Central memory CD8-positive, alpha-beta T cell (primary cell): Measurements from ENCODE around the gene RPS6KA5.

Experiments used
- ATAC-seq: fragments of 150-1000 bp; cut with Tn5 transposase; replicated peaks from 2 replicates; pipeline ENCODE4 v1.10.0; 2022; ENCODE audit warnings: mild to moderate bottlenecking, moderate FRiP score, moderate number of reproducible peaks; ENCODE audit not compliant: poor library complexity, severe bottlenecking; ENCODE audit errors: extremely low read depth
- DNase-seq, 2 donors: peaks; one replicate each; pipeline ENCODE4 v3.0.0; 2021; ENCODE audit warnings: low spot score in 2 of 2
- H3K27ac Mint-ChIP-seq: one replicate; pipeline ENCODE4 v1.8.0; 2022; ENCODE audit warnings: low read depth, mild to moderate bottlenecking, moderate library complexity, mixed read lengths
- H3K27me3 Mint-ChIP-seq: one replicate; pipeline ENCODE4 v1.8.0; 2022; ENCODE audit warnings: mixed read lengths
- H3K36me3 Mint-ChIP-seq: one replicate; pipeline ENCODE4 v1.8.0; 2022; ENCODE audit warnings: mild to moderate bottlenecking, moderate library complexity, mixed read lengths; ENCODE audit not compliant: insufficient read depth
- H3K4me1 Mint-ChIP-seq: one replicate; pipeline ENCODE4 v1.8.0; 2022; ENCODE audit warnings: mixed read lengths
- H3K4me3 Mint-ChIP-seq: one replicate; pipeline ENCODE4 v1.8.0; 2022; ENCODE audit warnings: mild to moderate bottlenecking, moderate library complexity, mixed read lengths
- H3K9me3 Mint-ChIP-seq: one replicate; pipeline ENCODE4 v1.8.0; 2022; ENCODE audit warnings: mixed read lengths

Gene RPS6KA5

DNA sequence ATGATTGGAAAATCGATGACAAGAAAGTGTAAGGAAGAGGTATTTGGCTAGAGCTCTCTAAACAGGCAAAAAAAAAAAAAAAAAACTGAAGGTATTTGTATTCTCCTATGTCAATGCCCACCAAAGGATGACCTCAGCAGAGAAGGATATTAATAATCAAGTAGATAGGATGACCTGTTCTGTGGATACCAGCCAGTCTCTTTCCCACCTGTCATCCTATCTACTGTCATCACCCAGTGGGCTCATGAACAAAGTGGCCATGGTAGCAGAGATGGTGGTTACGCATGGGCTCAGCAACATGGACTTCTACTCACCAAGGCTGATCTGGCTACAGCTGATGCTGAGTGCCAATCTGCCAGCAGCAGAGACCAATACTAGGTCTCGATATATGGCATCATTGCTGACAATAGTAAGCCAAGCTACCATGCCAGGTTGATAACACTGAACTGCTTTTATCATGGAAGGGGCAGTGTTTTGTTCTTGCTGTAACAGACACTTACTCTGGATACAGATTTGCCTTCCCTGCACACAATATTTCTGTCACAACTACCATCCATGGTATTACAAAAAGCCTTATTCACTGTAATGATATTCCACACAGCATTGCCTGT is 43.5 kb downstream of the RPS6KA5 start:
- Mint-ChIP-seq H3K27me3 (no peaks in the 10 kb centered on the region), H3K4me3 (no peak overlapping the region), H3K36me3 (peaks cover 4% of the 10 kb centered on the region), H3K27ac (no peak overlapping the region), H3K4me1 (peaks cover 33% of the 10 kb centered on the region), H3K9me3 (no peaks in the 10 kb centered on the region)
- DNase-seq: no peak
- ATAC-seq: no peak

- Mint-ChIP-seq H3K36me3 (peaks cover under 1% of the 10 kb centered on the region), H3K4me3 (no peak overlapping the region), H3K9me3 (no peaks in the 10 kb centered on the region), H3K27me3 (no peaks in the 10 kb centered on the region), H3K27ac (no peak overlapping the region), H3K4me1 (peaks cover 30% of the 10 kb centered on the region)
- no peak for ATAC-seq
- DNase-seq: no peak
Measured at GRCh38 chr14:91015435-91015834, 45.0 kb downstream of the RPS6KA5 start.

GRCh38 chr14:91012045-91012444 is 48.4 kb downstream of the RPS6KA5 start:
- H3K27me3 Mint-ChIP-seq: no peaks in the 10 kb centered on the region
- DNase-seq (no peak), ATAC-seq (no peak)
- H3K27ac Mint-ChIP-seq: no peak overlapping the region
- peaks cover 42% of the 10 kb centered on the region for H3K4me1 Mint-ChIP-seq
- no peak overlapping the region for H3K4me3 Mint-ChIP-seq
- H3K36me3 Mint-ChIP-seq: peaks cover 2% of the 10 kb centered on the region
- no peaks in the 10 kb centered on the region for H3K9me3 Mint-ChIP-seq

DNA sequence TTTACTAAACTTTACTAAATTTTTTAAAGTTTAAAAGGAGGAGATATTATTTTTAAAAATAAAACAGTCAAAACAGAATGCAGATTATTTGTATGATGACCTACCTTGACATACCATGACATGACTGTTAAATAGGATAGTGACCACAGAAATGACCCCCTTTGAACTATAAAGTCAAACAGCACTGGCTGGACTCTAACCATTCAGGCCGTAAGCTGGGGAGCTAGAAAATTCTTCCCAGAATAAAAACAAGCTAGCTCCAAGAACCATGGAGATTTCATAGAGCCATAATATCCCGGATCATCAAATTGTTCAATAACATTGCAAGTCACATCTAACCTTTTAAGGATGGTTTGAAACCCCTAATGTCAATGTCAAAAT is 50.3 kb downstream of the RPS6KA5 start:
- H3K27me3 Mint-ChIP-seq: no peaks in the 10 kb centered on the region
- H3K9me3 Mint-ChIP-seq: no peaks in the 10 kb centered on the region
- H3K27ac Mint-ChIP-seq: no peak overlapping the region
- H3K4me1 Mint-ChIP-seq: peaks cover 42% of the 10 kb centered on the region
- ATAC-seq (no peak), DNase-seq (no peak)
- H3K4me3 Mint-ChIP-seq: no peak overlapping the region
- peaks cover 2% of the 10 kb centered on the region for H3K36me3 Mint-ChIP-seq

- H3K4me1 Mint-ChIP-seq: peaks cover 42% of the 10 kb centered on the region
- H3K27ac Mint-ChIP-seq: no peak overlapping the region
- ATAC-seq: no peak
- no peak for DNase-seq
- H3K9me3 Mint-ChIP-seq: no peaks in the 10 kb centered on the region
- H3K27me3 Mint-ChIP-seq: no peaks in the 10 kb centered on the region
- peaks cover 2% of the 10 kb centered on the region for H3K36me3 Mint-ChIP-seq
- no peak overlapping the region for H3K4me3 Mint-ChIP-seq
Measured at GRCh38 chr14:91009501-91010152, 50.8 kb downstream of the RPS6KA5 start.

DNA sequence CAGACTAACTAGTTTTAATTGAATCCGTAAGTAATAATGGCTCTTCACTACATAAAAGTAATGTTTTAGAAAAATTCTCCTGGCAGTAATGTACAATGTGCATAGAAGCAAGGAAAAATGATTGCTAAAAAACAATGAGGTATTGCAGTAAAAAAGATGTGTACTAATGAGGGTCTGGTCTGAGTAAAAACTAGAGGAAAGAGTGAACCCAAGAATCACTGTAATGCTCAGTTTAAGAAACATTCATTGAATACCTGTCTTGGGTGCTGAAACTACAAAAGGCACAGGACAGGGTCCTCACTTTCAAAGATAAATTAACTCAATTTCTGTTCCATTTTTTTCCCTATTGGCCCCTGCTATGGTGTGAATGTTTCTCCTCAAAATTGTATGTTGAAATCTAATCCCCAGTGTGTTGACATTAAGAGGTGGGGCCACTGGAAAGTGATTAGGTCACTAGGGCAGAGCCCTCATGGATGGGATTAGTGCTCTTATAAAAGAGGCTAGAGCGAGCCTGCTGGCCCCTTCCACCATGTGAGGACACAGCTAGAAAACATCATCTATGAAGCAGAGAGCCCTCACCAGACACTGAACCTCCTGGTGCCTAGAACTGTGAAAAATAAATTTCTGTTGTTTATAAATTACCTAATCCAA is 51.6 kb downstream of the RPS6KA5 start:
- H3K36me3 Mint-ChIP-seq: peaks cover 2% of the 10 kb centered on the region
- DNase-seq (no peak), ATAC-seq (no peak)
- peaks cover 43% of the 10 kb centered on the region for H3K4me1 Mint-ChIP-seq
- H3K4me3 Mint-ChIP-seq: no peak overlapping the region
- H3K9me3 Mint-ChIP-seq: no peaks in the 10 kb centered on the region
- no peak overlapping the region for H3K27ac Mint-ChIP-seq
- H3K27me3 Mint-ChIP-seq: no peaks in the 10 kb centered on the region

DNA sequence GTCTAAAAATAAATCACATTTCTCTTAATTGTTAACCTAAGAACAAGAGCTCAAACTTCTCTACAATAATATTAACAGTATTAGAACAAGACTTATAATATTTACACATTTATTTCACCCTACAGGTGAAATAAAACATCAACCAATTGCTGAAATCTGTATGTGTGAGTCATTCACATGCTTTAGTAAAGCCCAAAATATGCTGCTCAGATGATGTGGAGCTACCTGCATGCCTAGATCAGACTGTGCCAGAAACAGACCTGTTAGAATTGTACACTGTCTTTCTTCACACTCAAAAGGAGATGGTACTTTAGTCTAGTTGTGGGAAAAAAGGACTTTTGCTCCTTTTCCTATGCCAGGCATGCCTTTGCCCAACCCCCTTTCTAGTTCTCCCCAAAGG is 54.7 kb downstream of the RPS6KA5 start:
- Mint-ChIP-seq H3K27me3 (no peaks in the 10 kb centered on the region), H3K4me1 (peaks cover 45% of the 10 kb centered on the region), H3K9me3 (no peaks in the 10 kb centered on the region), H3K27ac (no peak overlapping the region), H3K4me3 (no peak overlapping the region), H3K36me3 (peaks cover 2% of the 10 kb centered on the region)
- ATAC-seq (no peak), DNase-seq (no peak)

GRCh38 chr14:91004987-91005386 is 55.5 kb downstream of the RPS6KA5 start:
- ATAC-seq (no peak), DNase-seq (no peak)
- Mint-ChIP-seq H3K4me3 (no peak overlapping the region), H3K9me3 (no peaks in the 10 kb centered on the region), H3K36me3 (no peaks in the 10 kb centered on the region), H3K27ac (no peak overlapping the region), H3K4me1 (peaks cover 40% of the 10 kb centered on the region), H3K27me3 (no peaks in the 10 kb centered on the region)

GRCh38 chr14:90999299-90999698 is 61.1 kb downstream of the RPS6KA5 start:
- H3K27ac Mint-ChIP-seq: no peak overlapping the region
- ATAC-seq: no peak

DNA sequence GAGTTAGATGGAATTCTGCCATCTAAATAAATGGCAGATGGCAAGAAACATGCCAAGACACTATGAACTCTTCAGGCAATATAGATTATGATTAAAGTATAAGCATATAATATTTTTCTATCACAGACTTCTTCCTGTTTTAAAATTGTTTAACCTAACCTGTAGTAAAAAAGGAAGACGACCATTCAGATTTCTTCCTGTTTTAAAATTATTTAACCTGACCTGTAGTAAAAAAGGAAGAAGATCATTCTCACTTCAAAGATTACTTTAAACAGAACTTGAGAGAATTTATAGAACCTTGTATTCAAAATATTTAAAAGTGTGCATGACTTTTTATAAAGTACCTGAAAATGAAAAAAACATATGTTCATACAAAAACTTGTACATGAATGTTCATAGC is 63.5 kb downstream of the RPS6KA5 start:
- Mint-ChIP-seq H3K4me1 (no peaks in the 10 kb centered on the region), H3K9me3 (no peaks in the 10 kb centered on the region), H3K27me3 (no peaks in the 10 kb centered on the region), H3K36me3 (peaks cover 14% of the 10 kb centered on the region), H3K4me3 (no peak overlapping the region), H3K27ac (no peak overlapping the region)
- ATAC-seq (no peak), DNase-seq (no peak)

More at GRCh38 chr14:90999299-90999698, 61.1 kb downstream of the RPS6KA5 start:
- Mint-ChIP-seq H3K36me3 (peaks cover 14% of the 10 kb centered on the region), H3K27me3 (no peaks in the 10 kb centered on the region), H3K4me3 (no peak overlapping the region), H3K4me1 (peaks cover 8% of the 10 kb centered on the region), H3K9me3 (no peaks in the 10 kb centered on the region)
- DNase-seq: no peak

DNA sequence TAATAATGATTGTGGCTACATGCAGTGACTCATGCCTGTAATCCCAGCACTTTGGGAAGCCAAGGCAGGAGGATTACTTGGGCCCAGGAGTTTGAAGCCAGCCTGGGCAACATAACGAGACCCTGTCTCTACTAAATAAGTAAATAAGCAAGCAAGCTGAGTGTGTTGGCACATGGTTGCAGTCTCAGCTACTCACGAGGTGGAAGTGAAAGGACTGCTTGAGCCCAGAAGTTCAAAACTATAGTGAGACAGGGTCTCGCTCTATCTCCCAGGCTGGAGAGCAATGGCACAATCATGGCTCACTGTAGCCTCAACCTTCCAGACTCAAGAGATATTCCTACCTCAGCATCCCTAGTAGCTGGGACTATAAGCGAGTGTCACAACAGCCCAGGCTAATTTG is 64.7 kb downstream of the RPS6KA5 start:
- H3K4me1 Mint-ChIP-seq: peaks cover 6% of the 10 kb centered on the region
- DNase-seq (no peak), ATAC-seq (no peak)
- H3K4me3 Mint-ChIP-seq: no peak overlapping the region
- H3K36me3 Mint-ChIP-seq: peaks cover 16% of the 10 kb centered on the region
- no peaks in the 10 kb centered on the region for H3K9me3 Mint-ChIP-seq
- H3K27ac Mint-ChIP-seq: no peak overlapping the region
- no peaks in the 10 kb centered on the region for H3K27me3 Mint-ChIP-seq

DNA sequence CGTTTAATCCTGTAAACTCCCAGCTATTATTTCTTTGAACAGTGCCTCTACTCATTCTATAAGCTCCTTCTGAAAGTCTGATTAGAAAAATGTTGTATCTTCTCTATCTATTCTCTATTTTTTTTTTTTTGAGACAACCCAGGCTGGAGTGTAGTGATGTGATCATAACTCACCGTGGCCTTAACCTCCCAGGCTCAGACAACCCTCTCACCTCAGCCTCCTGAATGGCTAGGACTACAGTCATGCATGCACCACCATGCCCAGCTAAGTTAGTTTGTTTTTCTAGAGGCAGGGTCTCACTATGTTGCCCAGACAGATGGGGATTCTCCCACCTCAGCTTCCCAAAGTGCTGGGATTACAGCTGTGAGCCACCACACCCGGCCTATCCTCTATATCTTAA is 66.6 kb downstream of the RPS6KA5 start:
- DNase-seq (no peak), ATAC-seq (no peak)
- Mint-ChIP-seq H3K27me3 (no peaks in the 10 kb centered on the region), H3K4me3 (no peak overlapping the region), H3K27ac (no peak overlapping the region), H3K36me3 (peaks cover 9% of the 10 kb centered on the region), H3K9me3 (no peaks in the 10 kb centered on the region), H3K4me1 (peaks cover 17% of the 10 kb centered on the region)
